ENCODE measurements around the gene FBN1.

The FBN1 gene

GRCh38 chr15:48683991-48684765 lies 38.7 kb upstream of the FBN1 start:
- no peaks in the 10 kb centered on the region for H3K79me2 ChIP-seq (ENCODE audit: low read length)
- no peaks in the 10 kb centered on the region for H3K9me3 ChIP-seq (replicated peaks; ENCODE audit: insufficient read depth, low read length)
- no peak overlapping the region for H2AFZ ChIP-seq (ENCODE audit: low read length)
- no peak for DNase-seq
- no peaks in the 10 kb centered on the region for H3K36me3 ChIP-seq (replicated peaks; ENCODE audit: insufficient read depth, low read length)
- H3F3A ChIP-seq (ENCODE audit: insufficient read depth, low read length): no peaks in the 10 kb centered on the region
- no peaks in the 10 kb centered on the region for H4K20me1 ChIP-seq (ENCODE audit: insufficient read depth, low read length)
- TF ChIP-seq CTCF (IDR thresholded peaks at IDR 0.05; ENCODE audit: low read length): no peak
- TF ChIP-seq EZH2 (optimal IDR thresholded peaks at IDR 0.05; ENCODE audit: low read depth, low read length): no peak
- no peak for TF ChIP-seq EZH2phosphoT487 (IDR thresholded peaks at IDR 0.05; ENCODE audit: low read length)
- H3K27me3 ChIP-seq (replicated peaks; ENCODE audit: insufficient read depth, low read length): no peaks in the 10 kb centered on the region
- H3K9ac ChIP-seq (ENCODE audit: low read length): no peak overlapping the region
- H3K4me2 ChIP-seq (ENCODE audit: low read depth, low read length): no peak overlapping the region
- no peak overlapping the region for H3K27ac ChIP-seq (ENCODE audit: low read length)
- no peaks in the 10 kb centered on the region for H3K9me2 ChIP-seq (replicated peaks; ENCODE audit: insufficient read depth, low read length)
- no peaks in the 10 kb centered on the region for H3K4me1 ChIP-seq (ENCODE audit: low read length)
- no peak overlapping the region for H3K4me3 ChIP-seq (ENCODE audit: low read length)

GRCh38 chr15:48682942-48683651 lies 37.6 kb upstream of the FBN1 start:
- H3K9me2 ChIP-seq (replicated peaks; ENCODE audit: insufficient read depth, low read length): no peaks in the 10 kb centered on the region
- DNase-seq: no peak
- H3K36me3 ChIP-seq (replicated peaks; ENCODE audit: insufficient read depth, low read length): no peaks in the 10 kb centered on the region
- no peaks in the 10 kb centered on the region for H4K20me1 ChIP-seq (ENCODE audit: insufficient read depth, low read length)
- H3K4me1 ChIP-seq (ENCODE audit: low read length): no peaks in the 10 kb centered on the region
- no peak overlapping the region for H2AFZ ChIP-seq (ENCODE audit: low read length)
- H3K27ac ChIP-seq (ENCODE audit: low read length): no peak overlapping the region
- no peak overlapping the region for H3K4me3 ChIP-seq (ENCODE audit: low read length)
- H3K9ac ChIP-seq (ENCODE audit: low read length): no peak overlapping the region
- H3K4me2 ChIP-seq (ENCODE audit: low read depth, low read length): no peak overlapping the region
- no peaks in the 10 kb centered on the region for H3K9me3 ChIP-seq (replicated peaks; ENCODE audit: insufficient read depth, low read length)
- no peaks in the 10 kb centered on the region for H3F3A ChIP-seq (ENCODE audit: insufficient read depth, low read length)
- TF ChIP-seq EZH2 (optimal IDR thresholded peaks at IDR 0.05; ENCODE audit: low read depth, low read length) (no peak), EZH2phosphoT487 (IDR thresholded peaks at IDR 0.05; ENCODE audit: low read length) (no peak), CTCF (IDR thresholded peaks at IDR 0.05; ENCODE audit: low read length) (no peak)
- no peaks in the 10 kb centered on the region for H3K27me3 ChIP-seq (replicated peaks; ENCODE audit: insufficient read depth, low read length)
- H3K79me2 ChIP-seq (ENCODE audit: low read length): no peaks in the 10 kb centered on the region

GRCh38 chr15:48681353-48681752 lies 35.8 kb upstream of the FBN1 start:
- Histone ChIP-seq H3K27ac (ENCODE audit: low read length) (no peak overlapping the region), H3K4me2 (ENCODE audit: low read depth, low read length) (no peak overlapping the region), H3K9me2 (replicated peaks; ENCODE audit: insufficient read depth, low read length) (no peaks in the 10 kb centered on the region), H3K4me3 (ENCODE audit: low read length) (no peak overlapping the region), H3F3A (ENCODE audit: insufficient read depth, low read length) (no peaks in the 10 kb centered on the region), H3K9me3 (replicated peaks; ENCODE audit: insufficient read depth, low read length) (no peaks in the 10 kb centered on the region), H3K79me2 (ENCODE audit: low read length) (no peaks in the 10 kb centered on the region), H3K27me3 (replicated peaks; ENCODE audit: insufficient read depth, low read length) (no peaks in the 10 kb centered on the region), H3K4me1 (ENCODE audit: low read length) (no peaks in the 10 kb centered on the region), H3K36me3 (replicated peaks; ENCODE audit: insufficient read depth, low read length) (no peaks in the 10 kb centered on the region), H2AFZ (ENCODE audit: low read length) (no peak overlapping the region), H4K20me1 (ENCODE audit: insufficient read depth, low read length) (no peaks in the 10 kb centered on the region), H3K9ac (ENCODE audit: low read length) (no peak overlapping the region)
- no peak for DNase-seq
- TF ChIP-seq CTCF (IDR thresholded peaks at IDR 0.05; ENCODE audit: low read length): no peak
- TF ChIP-seq EZH2 (optimal IDR thresholded peaks at IDR 0.05; ENCODE audit: low read depth, low read length): no peak
- no peak for TF ChIP-seq EZH2phosphoT487 (IDR thresholded peaks at IDR 0.05; ENCODE audit: low read length)

Data from MM.1S (cell line).